ENCODE results near the gene PUS7.

PUS7 gene

GRCh38 chr7:105408791-105409410 is 113.2 kb downstream of the PUS7 start:
- Mint-ChIP-seq H3K9me3 (no peaks in the 10 kb centered on the region), H3K27ac (no peak overlapping the region), H3K4me1 (peaks cover 4% of the 10 kb centered on the region), H3K36me3 (no peaks in the 10 kb centered on the region), H3K4me3 (no peak overlapping the region), H3K27me3 (no peaks in the 10 kb centered on the region)
- no peak for ATAC-seq (ENCODE audit: low read depth)
- DNase-seq (ENCODE audit: low spot score in 2 of 2): no peak
